ENCODE results near the gene ALKBH6. TPM values are rescaled to one million over a fixed set of nuclear protein-coding genes. Genes with fewer than 3 reads are reported as not detected.

ALKBH6 gene
- total and polyA plus RNA-seq, 9 of the 15 experiments (the other 6 are each of a cell fraction or from before 2014, with no cell fraction given): 0.67 to 62.0 (median 34.5) TPM

DNA sequence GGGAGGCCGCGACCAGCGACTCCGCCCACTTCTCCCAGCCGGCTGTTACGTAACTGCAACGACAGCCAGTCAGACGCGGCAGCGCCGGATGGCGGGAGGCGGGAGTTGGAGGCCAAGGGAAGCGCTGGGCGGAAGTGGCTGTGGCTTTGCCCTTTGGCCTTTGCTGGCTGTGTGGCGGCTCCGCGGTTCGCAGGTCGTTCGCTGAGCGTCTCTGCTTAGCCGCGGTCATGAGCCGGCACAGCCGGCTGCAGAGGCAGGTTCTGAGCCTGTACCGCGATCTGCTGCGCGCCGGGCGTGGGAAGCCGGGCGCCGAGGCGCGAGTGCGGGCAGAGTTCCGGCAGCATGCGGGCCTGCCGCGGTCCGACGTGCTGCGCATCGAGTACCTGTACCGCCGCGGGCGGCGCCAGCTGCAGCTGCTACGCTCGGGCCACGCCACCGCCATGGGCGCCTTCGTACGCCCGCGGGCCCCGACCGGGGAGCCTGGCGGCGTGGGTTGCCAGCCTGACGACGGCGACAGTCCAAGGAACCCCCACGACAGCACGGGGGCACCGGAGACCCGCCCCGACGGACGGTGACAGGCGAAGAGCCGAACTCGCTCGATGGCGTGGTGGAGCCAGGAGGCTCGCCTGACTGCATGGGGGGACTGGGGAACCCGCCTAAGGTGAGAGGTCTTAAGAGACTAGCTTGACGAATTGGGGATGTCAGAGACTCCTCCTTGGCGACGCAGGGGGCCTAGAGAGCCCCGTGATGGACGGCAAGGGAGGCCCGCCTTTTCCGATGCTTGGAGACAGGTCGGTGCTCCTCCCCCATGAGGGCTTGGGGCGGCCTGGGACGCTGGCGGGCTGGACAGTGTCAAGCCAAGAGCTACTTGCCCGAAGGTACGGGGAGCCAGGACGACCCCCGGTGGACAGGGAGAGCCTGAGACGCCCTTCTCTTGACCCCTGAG lies 18.7 kb downstream of the ALKBH6 start, which contains the start of gene SDHAF1 (continued):
- TF ChIP-seq, protein P1, sequence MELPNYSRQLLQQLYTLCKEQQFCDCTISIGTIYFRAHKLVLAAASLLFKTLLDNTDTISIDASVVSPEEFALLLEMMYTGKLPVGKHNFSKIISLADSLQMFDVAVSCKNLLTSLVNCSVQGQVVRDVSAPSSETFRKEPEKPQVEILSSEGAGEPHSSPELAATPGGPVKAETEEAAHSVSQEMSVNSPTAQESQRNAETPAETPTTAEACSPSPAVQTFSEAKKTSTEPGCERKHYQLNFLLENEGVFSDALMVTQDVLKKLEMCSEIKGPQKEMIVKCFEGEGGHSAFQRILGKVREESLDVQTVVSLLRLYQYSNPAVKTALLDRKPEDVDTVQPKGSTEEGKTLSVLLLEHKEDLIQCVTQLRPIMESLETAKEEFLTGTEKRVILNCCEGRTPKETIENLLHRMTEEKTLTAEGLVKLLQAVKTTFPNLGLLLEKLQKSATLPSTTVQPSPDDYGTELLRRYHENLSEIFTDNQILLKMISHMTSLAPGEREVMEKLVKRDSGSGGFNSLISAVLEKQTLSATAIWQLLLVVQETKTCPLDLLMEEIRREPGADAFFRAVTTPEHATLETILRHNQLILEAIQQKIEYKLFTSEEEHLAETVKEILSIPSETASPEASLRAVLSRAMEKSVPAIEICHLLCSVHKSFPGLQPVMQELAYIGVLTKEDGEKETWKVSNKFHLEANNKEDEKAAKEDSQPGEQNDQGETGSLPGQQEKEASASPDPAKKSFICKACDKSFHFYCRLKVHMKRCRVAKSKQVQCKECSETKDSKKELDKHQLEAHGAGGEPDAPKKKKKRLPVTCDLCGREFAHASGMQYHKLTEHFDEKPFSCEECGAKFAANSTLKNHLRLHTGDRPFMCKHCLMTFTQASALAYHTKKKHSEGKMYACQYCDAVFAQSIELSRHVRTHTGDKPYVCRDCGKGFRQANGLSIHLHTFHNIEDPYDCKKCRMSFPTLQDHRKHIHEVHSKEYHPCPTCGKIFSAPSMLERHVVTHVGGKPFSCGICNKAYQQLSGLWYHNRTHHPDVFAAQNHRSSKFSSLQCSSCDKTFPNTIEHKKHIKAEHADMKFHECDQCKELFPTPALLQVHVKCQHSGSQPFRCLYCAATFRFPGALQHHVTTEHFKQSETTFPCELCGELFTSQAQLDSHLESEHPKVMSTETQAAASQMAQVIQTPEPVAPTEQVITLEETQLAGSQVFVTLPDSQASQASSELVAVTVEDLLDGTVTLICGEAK (IDR thresholded peaks at IDR 0.05): peak; percentile 93
- TF ChIP-seq, protein P1 (CRISPR knock-in tag; IDR thresholded peaks at IDR 0.05): no peak
- no peak for TF ChIP-seq LEF1 (IDR thresholded peaks at IDR 0.05)
- TF ChIP-seq, protein P2, sequence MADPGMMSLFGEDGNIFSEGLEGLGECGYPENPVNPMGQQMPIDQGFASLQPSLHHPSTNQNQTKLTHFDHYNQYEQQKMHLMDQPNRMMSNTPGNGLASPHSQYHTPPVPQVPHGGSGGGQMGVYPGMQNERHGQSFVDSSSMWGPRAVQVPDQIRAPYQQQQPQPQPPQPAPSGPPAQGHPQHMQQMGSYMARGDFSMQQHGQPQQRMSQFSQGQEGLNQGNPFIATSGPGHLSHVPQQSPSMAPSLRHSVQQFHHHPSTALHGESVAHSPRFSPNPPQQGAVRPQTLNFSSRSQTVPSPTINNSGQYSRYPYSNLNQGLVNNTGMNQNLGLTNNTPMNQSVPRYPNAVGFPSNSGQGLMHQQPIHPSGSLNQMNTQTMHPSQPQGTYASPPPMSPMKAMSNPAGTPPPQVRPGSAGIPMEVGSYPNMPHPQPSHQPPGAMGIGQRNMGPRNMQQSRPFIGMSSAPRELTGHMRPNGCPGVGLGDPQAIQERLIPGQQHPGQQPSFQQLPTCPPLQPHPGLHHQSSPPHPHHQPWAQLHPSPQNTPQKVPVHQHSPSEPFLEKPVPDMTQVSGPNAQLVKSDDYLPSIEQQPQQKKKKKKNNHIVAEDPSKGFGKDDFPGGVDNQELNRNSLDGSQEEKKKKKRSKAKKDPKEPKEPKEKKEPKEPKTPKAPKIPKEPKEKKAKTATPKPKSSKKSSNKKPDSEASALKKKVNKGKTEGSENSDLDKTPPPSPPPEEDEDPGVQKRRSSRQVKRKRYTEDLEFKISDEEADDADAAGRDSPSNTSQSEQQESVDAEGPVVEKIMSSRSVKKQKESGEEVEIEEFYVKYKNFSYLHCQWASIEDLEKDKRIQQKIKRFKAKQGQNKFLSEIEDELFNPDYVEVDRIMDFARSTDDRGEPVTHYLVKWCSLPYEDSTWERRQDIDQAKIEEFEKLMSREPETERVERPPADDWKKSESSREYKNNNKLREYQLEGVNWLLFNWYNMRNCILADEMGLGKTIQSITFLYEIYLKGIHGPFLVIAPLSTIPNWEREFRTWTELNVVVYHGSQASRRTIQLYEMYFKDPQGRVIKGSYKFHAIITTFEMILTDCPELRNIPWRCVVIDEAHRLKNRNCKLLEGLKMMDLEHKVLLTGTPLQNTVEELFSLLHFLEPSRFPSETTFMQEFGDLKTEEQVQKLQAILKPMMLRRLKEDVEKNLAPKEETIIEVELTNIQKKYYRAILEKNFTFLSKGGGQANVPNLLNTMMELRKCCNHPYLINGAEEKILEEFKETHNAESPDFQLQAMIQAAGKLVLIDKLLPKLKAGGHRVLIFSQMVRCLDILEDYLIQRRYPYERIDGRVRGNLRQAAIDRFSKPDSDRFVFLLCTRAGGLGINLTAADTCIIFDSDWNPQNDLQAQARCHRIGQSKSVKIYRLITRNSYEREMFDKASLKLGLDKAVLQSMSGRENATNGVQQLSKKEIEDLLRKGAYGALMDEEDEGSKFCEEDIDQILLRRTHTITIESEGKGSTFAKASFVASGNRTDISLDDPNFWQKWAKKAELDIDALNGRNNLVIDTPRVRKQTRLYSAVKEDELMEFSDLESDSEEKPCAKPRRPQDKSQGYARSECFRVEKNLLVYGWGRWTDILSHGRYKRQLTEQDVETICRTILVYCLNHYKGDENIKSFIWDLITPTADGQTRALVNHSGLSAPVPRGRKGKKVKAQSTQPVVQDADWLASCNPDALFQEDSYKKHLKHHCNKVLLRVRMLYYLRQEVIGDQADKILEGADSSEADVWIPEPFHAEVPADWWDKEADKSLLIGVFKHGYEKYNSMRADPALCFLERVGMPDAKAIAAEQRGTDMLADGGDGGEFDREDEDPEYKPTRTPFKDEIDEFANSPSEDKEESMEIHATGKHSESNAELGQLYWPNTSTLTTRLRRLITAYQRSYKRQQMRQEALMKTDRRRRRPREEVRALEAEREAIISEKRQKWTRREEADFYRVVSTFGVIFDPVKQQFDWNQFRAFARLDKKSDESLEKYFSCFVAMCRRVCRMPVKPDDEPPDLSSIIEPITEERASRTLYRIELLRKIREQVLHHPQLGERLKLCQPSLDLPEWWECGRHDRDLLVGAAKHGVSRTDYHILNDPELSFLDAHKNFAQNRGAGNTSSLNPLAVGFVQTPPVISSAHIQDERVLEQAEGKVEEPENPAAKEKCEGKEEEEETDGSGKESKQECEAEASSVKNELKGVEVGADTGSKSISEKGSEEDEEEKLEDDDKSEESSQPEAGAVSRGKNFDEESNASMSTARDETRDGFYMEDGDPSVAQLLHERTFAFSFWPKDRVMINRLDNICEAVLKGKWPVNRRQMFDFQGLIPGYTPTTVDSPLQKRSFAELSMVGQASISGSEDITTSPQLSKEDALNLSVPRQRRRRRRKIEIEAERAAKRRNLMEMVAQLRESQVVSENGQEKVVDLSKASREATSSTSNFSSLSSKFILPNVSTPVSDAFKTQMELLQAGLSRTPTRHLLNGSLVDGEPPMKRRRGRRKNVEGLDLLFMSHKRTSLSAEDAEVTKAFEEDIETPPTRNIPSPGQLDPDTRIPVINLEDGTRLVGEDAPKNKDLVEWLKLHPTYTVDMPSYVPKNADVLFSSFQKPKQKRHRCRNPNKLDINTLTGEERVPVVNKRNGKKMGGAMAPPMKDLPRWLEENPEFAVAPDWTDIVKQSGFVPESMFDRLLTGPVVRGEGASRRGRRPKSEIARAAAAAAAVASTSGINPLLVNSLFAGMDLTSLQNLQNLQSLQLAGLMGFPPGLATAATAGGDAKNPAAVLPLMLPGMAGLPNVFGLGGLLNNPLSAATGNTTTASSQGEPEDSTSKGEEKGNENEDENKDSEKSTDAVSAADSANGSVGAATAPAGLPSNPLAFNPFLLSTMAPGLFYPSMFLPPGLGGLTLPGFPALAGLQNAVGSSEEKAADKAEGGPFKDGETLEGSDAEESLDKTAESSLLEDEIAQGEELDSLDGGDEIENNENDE (IDR thresholded peaks at IDR 0.05; ENCODE audit: low read depth, low read length): no peak

All from K562 (cell line).